Peyer's patch (tissue), 4 donors: Measurements from ENCODE around the gene ITGB5. TPM values are rescaled to one million over a fixed set of nuclear protein-coding genes. Genes with fewer than 3 reads are reported as not detected.
A peak's percentile ranks its signal among the peaks of the same experiment; 100 is the strongest.

Source experiments
- DNase-seq, 3 donors: peaks; one replicate each; pipeline ENCODE4 v3.0.0-alpha.2; 2017 to 2019
- H3K27ac ChIP-seq, 4 donors: fragments of 200-600 bp; sonication (generic); one replicate each; pipeline ENCODE4 v1.5.1; 2016 to 2019
- H3K27me3 ChIP-seq, 2 donors: fragments of 200-600 bp; sonication (generic); one replicate each; pipeline ENCODE4 v1.5.1; 2019
- H3K36me3 ChIP-seq, 3 donors: fragments of 200-600 bp; sonication (generic); one replicate each; pipeline ENCODE4 v1.5.1; 2016 to 2019
- H3K4me1 ChIP-seq, 4 donors: fragments of 200-600 bp; sonication (generic); one replicate each; pipeline ENCODE4 v1.5.1; 2016 to 2019
- H3K4me3 ChIP-seq, 4 donors: fragments of 200-600 bp; sonication (generic); 1 replicate in 3 of 4; 2 replicates in 1 of 4; pipeline ENCODE4 v1.5.1; 2016 to 2019; ENCODE audit warnings: mild to moderate bottlenecking in 1 of 4
- H3K9me3 ChIP-seq, 4 donors: fragments of 200-600 bp; sonication (generic); one replicate each; pipeline ENCODE4 v1.5.1; 2016 to 2019; ENCODE audit warnings: mild to moderate bottlenecking in 1 of 4
- POLR2A ChIP-seq, 2 donors: fragments of 450-650 bp; IDR thresholded peaks; one replicate each; pipeline ENCODE4 v1.5.1; 2017; ENCODE audit warnings: antibody characterized with exemption in 2 of 2, mild to moderate bottlenecking in 2 of 2, moderate library complexity in 2 of 2
- total RNA-seq, 4 donors: library from RNA; depleted of rRNA; stranded (reverse); fragments of >200 nt; gene quantifications; one replicate each; pipeline ENCODE4 v1.1.0, GENCODE V29; 2016
- TF ChIP-seq, protein P1 (sequence below), 6 experiments: fragments of 450-650 bp in 4 of 6; fragments of 200-600 bp in 2 of 6; sonication (generic) in 1 of 6; IDR thresholded peaks; one replicate each; pipeline ENCODE4 v1.5.1; 2017 to 2019; ENCODE audit warnings: antibody characterized with exemption in 6 of 6, mild to moderate bottlenecking in 3 of 6, moderate library complexity in 1 of 6

Gene ITGB5
- total RNA-seq, 4 donors from 2014 or later = 79.5 to 143 (median 132) TPM

DNA sequence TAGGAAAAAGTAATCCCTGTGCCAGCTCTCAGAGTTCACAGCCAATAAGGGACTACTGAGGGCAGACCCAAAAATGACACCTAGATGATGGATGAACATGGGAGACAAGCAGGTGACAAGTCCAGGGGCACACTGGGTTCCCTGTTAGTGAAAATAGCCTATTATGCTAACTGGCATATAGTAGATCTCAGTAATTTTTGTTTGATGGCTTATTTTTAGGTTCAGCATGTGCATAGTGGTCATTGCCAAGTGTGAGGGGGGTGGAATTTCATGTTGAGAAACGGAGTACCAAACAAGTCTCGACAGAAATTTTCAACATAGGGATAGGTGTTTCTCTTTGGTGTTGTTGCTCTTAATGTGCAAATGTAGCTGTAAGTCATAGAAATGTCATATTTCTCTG, 6.4 kb upstream of the ITGB5 start:
- Histone ChIP-seq H3K9me3 (no peaks in the 10 kb centered on the region), H3K27me3 (no peaks in the 10 kb centered on the region), H3K27ac (no peak overlapping the region), H3K36me3 (no peaks in the 10 kb centered on the region), H3K4me3 (no peak overlapping the region), H3K4me1 (no peaks in the 10 kb centered on the region)
- TF ChIP-seq, protein P1, sequence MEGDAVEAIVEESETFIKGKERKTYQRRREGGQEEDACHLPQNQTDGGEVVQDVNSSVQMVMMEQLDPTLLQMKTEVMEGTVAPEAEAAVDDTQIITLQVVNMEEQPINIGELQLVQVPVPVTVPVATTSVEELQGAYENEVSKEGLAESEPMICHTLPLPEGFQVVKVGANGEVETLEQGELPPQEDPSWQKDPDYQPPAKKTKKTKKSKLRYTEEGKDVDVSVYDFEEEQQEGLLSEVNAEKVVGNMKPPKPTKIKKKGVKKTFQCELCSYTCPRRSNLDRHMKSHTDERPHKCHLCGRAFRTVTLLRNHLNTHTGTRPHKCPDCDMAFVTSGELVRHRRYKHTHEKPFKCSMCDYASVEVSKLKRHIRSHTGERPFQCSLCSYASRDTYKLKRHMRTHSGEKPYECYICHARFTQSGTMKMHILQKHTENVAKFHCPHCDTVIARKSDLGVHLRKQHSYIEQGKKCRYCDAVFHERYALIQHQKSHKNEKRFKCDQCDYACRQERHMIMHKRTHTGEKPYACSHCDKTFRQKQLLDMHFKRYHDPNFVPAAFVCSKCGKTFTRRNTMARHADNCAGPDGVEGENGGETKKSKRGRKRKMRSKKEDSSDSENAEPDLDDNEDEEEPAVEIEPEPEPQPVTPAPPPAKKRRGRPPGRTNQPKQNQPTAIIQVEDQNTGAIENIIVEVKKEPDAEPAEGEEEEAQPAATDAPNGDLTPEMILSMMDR (IDR thresholded peaks at IDR 0.05) = no peak
- TF ChIP-seq POLR2A (IDR thresholded peaks at IDR 0.05) = no peak
- no peak for DNase-seq

DNA sequence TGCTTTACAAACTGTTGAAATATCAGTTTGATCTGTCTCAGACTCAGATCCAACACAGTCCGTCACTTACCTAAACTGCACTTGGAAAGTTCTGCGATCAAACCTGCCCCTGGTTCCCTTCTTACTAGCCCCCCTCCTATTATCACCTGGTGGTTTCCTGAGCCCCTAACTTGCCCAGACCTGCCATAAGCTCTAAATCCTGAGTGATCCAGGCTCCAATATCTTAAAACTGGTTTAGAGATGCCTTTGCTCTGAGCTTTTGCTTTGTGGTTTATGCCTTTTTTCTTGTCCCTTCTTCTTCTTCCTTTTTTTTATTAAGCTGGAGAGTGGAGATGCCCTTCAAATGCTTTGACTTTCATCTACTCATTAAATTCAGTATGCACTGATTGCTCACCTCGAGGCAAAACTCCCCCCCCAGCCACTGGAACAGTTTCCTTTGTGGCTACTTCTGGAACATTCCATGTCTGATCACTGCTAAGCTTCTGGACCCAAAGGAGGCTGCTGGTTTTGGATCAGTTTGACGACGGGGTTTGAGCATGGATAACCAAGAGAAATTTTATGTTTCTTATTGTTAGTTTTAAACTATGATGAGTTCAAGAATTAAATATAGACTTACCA, 3.5 kb upstream of the ITGB5 start:
- H3K36me3 ChIP-seq = no peaks in the 10 kb centered on the region
- TF ChIP-seq, protein P1 (IDR thresholded peaks at IDR 0.05) = no peak
- TF ChIP-seq POLR2A (IDR thresholded peaks at IDR 0.05) = no peak
- H3K27ac ChIP-seq = no peak overlapping the region
- no peak overlapping the region for H3K4me3 ChIP-seq
- no peak for DNase-seq
- H3K4me1 ChIP-seq = peaks cover 0 to 12% (median 0%) of the 10 kb centered on the region in 4 donors
- H3K9me3 ChIP-seq = no peaks in the 10 kb centered on the region
- no peaks in the 10 kb centered on the region for H3K27me3 ChIP-seq

DNA sequence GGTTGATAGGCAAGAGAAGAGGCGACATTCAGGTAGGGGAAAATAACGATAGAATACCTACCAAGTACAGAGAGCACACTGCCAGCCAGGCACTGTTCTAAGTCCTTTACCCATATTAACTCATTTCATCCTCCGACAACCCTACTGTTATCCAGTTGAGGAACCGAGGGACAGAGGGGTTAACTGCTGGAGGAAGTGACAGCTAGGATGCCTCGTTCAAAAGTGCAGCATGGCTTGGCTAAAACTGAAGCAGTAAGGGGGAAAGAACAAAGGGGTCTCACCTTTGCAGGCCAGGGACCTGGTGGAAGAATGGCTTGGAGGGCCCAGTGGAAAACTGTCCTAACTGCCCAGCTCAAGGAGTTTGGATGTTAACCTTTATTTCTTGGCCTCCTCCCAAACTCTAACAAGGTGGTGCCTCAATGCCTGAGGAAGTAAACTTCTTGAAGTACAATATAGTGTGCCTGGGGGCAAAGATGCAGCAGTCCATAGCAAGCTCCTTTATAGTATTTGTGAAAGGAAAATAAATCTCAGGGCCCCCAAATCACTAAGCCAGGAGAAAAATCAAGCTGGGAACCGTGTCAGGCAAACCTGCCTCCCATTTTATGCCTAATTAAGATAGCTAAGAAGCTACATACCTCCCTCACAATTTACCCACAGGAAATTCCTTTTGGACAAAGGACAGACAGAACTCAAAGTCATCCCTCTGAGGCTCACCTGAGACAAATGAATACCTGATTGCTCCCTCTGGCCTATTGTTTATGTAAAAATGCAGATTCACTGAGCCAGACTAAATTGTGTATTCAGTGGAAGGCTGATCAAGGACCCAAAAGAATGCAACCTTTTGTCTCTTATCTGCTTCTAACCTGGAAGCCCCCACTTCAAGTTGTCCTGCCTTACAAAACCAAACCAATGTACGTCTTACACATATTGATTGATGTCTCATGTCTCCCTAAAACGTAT, 1.6 kb upstream of the ITGB5 start:
- H3K4me3 ChIP-seq = no peak overlapping the region
- no peaks in the 10 kb centered on the region for H3K27me3 ChIP-seq
- H3K9me3 ChIP-seq = no peaks in the 10 kb centered on the region
- no peak overlapping the region for H3K27ac ChIP-seq
- H3K36me3 ChIP-seq = no peaks in the 10 kb centered on the region
- no peak for DNase-seq
- TF ChIP-seq, protein P1 (IDR thresholded peaks at IDR 0.05) = no peak
- no peak for TF ChIP-seq POLR2A (IDR thresholded peaks at IDR 0.05)
- H3K4me1 ChIP-seq = peaks cover 0 to 12% (median 0%) of the 10 kb centered on the region in 4 donors

DNA sequence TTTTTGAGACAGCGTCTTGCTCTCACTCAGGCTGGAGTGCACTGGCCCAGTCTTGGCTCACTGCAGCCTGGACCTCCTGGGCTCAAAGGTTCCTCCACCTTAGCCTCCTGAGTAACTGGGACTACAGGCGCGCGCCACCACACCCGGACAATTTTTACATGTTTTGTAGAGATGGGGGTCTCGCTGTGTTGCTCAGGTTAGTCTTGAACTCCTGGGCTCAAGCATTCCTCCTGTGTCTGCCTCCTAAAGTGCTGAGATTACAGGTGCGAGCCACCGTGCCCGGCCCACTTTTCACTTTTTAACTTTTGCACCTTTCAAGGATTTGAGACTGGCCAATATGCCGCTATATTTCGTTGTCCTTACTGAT, 750 bp upstream of the ITGB5 start:
- Histone ChIP-seq H3K27me3 (no peaks in the 10 kb centered on the region), H3K4me3 (peak overlapping the region; percentile 58 to 89 (median 66)), H3K27ac (peak overlapping the region in 1 of 4 donors; percentile 55), H3K4me1 (peaks cover 0 to 12% (median 0%) of the 10 kb centered on the region in 4 donors), H3K36me3 (no peaks in the 10 kb centered on the region), H3K9me3 (no peaks in the 10 kb centered on the region)
- no peak for DNase-seq
- TF ChIP-seq POLR2A (IDR thresholded peaks at IDR 0.05) = no peak
- TF ChIP-seq, protein P1 (IDR thresholded peaks at IDR 0.05) = no peak

DNA sequence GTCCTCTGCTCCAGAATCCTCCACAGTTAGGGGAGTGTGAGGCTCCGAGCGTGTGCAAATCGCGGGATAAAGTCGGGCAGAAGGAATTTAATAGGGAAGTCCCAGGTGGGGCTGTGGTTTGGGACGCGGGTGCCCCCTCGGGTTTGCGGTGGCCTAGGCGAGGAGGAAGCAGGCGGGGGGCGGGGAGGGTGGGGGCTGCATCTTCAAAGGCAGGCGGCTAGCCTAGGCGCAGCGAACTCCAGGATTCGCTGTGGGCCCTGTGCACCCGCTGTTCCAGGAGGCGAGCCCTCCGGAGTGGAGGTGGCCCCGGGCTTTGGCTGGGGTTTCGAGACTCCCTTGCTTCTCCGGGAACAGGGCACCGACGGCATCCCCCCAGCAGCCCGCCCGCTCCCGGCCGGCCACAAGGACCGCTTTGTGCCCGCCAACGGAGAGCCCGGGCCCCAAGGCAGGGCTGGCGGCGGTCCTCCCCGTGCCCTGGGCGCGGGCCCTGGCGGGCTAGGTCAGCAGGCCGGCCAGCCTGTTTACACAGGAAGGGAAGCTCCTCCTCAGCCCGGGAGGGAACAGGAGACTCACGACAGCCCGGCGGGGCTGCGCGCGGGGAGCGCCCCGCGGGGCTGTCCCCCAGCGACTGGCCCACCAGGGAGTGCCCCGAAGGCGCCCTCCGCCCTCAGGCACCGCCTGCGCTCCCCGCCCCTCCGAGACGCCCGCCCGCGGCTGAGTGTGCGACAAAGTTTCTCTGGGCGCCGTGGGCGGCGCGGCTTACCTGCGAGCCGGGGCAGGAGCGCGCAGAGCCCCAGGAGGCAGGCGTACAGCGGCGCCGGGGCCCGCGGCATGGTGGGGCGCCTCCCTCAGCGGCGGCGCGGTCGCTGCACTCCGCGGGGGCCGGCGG, 753 bp downstream of the ITGB5 start:
- Histone ChIP-seq H3K4me3 (peak overlapping the region; percentile 58 to 89 (median 66)), H3K27me3 (no peaks in the 10 kb centered on the region), H3K27ac (peak overlapping the region; percentile 64 to 96 (median 78)), H3K36me3 (no peaks in the 10 kb centered on the region), H3K4me1 (peaks cover 0 to 12% (median 0%) of the 10 kb centered on the region in 4 donors), H3K9me3 (no peaks in the 10 kb centered on the region)
- peak in 2 of 3 donors; percentile 65 to 80 for DNase-seq
- peak; percentile 27 for TF ChIP-seq POLR2A (IDR thresholded peaks at IDR 0.05)
- TF ChIP-seq, protein P1 (IDR thresholded peaks at IDR 0.05) = peak in 1 of 6 experiments; percentile 7
